Naive thymus-derived CD4-positive, alpha-beta T cell (primary cell): ENCODE results near the gene VAV3. TPM values are rescaled to one million over a fixed set of nuclear protein-coding genes. Genes with fewer than 3 reads are reported as not detected.

Source experiments
- ATAC-seq: fragments of 150-1000 bp; cut with Tn5 transposase; 2 replicates; pipeline ENCODE4 v1.10.0; 2021; ENCODE audit warnings: mild to moderate bottlenecking, moderate library complexity
- CTCF ChIA-PET: fragments of 350-600 bp; sonication (Branson Sonifier 250); formaldehyde crosslinking; loops from one replicate; lab custom pipeline; 2021; ENCODE audit warnings: antibody characterized with exemption; lab: Charles Lee
- POLR2A ChIA-PET: fragments of 350-600 bp; sonication (Branson Sonifier 250); formaldehyde crosslinking; loops from one replicate; lab custom pipeline; 2021; ENCODE audit warnings: antibody characterized with exemption, inconsistent platforms; lab: Charles Lee
- DNase-seq, 9 donors: peaks; one replicate each; pipeline versions ENCODE4 v3.0.0 to v3.0.0-alpha.2; 2020 to 2022; ENCODE audit warnings: mixed read lengths in 1 of 9
- H3K27ac ChIP-seq: one replicate; pipeline ENCODE4 v1.7.0; 2013; ENCODE audit warnings: mild to moderate bottlenecking, low read depth, low read length, moderate library complexity
- H3K27me3 ChIP-seq, 2 donors: one replicate each; pipeline ENCODE4 v1.7.0; 2013; ENCODE audit warnings: low read length in 2 of 2, mild to moderate bottlenecking in 2 of 2, moderate library complexity in 2 of 2; ENCODE audit not compliant: control insufficient read depth in 2 of 2, insufficient read depth in 2 of 2
- H3K36me3 ChIP-seq, 3 experiments: 1 replicate in 2 of 3; 2 replicates in 1 of 3; pipeline ENCODE4 v1.7.0; 2013; ENCODE audit warnings: low read length in 3 of 3, mild to moderate bottlenecking in 3 of 3, moderate library complexity in 1 of 3; ENCODE audit not compliant: insufficient read depth in 3 of 3, control insufficient read depth in 2 of 3
- H3K4me1 ChIP-seq, 2 donors: one replicate each; pipeline ENCODE4 v1.7.0; 2013; ENCODE audit warnings: low read length in 2 of 2, mild to moderate bottlenecking in 2 of 2, moderate library complexity in 1 of 2; ENCODE audit not compliant: control insufficient read depth in 2 of 2, insufficient read depth in 2 of 2
- H3K4me3 ChIP-seq: 2 replicates; pipeline ENCODE4 v1.7.0; 2013; ENCODE audit warnings: mild to moderate bottlenecking, low read length
- H3K9me3 ChIP-seq, 3 experiments: 1 replicate in 2 of 3; 2 replicates in 1 of 3; pipeline ENCODE4 v1.7.0; 2013; ENCODE audit warnings: low read length in 3 of 3; ENCODE audit not compliant: control insufficient read depth in 2 of 3
- H3K27ac Mint-ChIP-seq, 9 donors: one replicate each; pipeline ENCODE4 v1.8.0; 2020 to 2022; ENCODE audit warnings: mixed read lengths in 9 of 9, mild to moderate bottlenecking in 8 of 9, moderate library complexity in 5 of 9, inconsistent platforms in 2 of 9
- H3K27me3 Mint-ChIP-seq, 5 donors: one replicate each; pipeline ENCODE4 v1.8.0; 2021 to 2022; ENCODE audit warnings: mixed read lengths in 5 of 5, mild to moderate bottlenecking in 1 of 5
- H3K36me3 Mint-ChIP-seq, 5 donors: one replicate each; pipeline ENCODE4 v1.8.0; 2020 to 2022; ENCODE audit warnings: mixed read lengths in 5 of 5, mild to moderate bottlenecking in 3 of 5, inconsistent platforms in 1 of 5
- H3K4me1 Mint-ChIP-seq, 7 donors: one replicate each; pipeline ENCODE4 v1.8.0; 2020 to 2022; ENCODE audit warnings: mixed read lengths in 7 of 7, mild to moderate bottlenecking in 3 of 7, inconsistent platforms in 1 of 7
- H3K4me3 Mint-ChIP-seq, 10 donors: one replicate each; pipeline ENCODE4 v1.8.0; 2020 to 2022; ENCODE audit warnings: mild to moderate bottlenecking in 10 of 10, mixed read lengths in 10 of 10, moderate library complexity in 6 of 10, inconsistent platforms in 2 of 10
- H3K9me3 Mint-ChIP-seq, 11 donors: one replicate each; pipeline ENCODE4 v1.8.0; 2020 to 2022; ENCODE audit warnings: mixed read lengths in 11 of 11, mild to moderate bottlenecking in 4 of 11, inconsistent platforms in 1 of 11, moderate library complexity in 1 of 11
- intact Hi-C, 2 donors: fragments of 100-400 bp; cut with micrococcal nuclease; formaldehyde crosslinking; loops; one replicate each; pipeline ENCODE4 v1.15.1; 2023
- polyA plus RNA-seq, 2 donors: library from polyadenylated mRNA; unstranded; fragments of 300-500 nt; fragmentation: Illumina TruSeq; gene quantifications; one replicate each; pipeline ENCODE4 v1.2.3, GENCODE V29; 2021
- total RNA-seq, 6 experiments: library from RNA in 5 of 6; stranded (reverse) in 5 of 6; gene quantifications; 1 replicate in 5 of 6; 2 replicates in 1 of 6; pipeline ENCODE4 v1.2.3 and lab custom pipeline; 2021 to 2026

Gene VAV3
- total and polyA plus RNA-seq, 7 experiments from 2014 or later = 1.3 to 23.2 (median 2.7) TPM

DNA sequence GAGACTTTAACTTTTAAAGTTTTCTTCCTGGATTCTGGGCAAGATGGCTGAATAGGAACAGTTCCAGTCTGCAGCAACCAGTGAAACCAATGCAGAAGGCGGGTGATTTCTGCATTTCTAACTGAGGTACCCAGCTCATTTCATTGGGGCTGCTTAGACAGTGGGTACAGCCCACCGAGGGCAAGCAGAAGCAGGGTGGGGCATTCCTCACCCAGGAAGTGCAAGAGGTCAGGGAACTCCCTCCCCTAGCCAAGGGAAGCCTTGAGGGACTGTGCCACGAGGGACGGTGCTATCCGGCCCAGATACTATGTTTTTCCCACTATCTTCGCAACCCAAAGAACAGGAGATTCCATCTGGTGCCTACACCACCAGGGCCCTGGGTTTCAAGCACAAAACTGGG is 121.0 kb downstream of the VAV3 start:
- H3K36me3 ChIP-seq = no peaks in the 10 kb centered on the region
- DNase-seq (no peak), ATAC-seq (peak; percentile 42)
- H3K9me3 ChIP-seq = no peaks in the 10 kb centered on the region
- H3K27ac Mint-ChIP-seq = peak overlapping the region in 5 of 9 donors; percentile 26 to 86 (median 43)
- no peaks in the 10 kb centered on the region for H3K27me3 ChIP-seq
- peaks cover 3 to 15% (median 8%) of the 10 kb centered on the region in 5 donors for H3K36me3 Mint-ChIP-seq
- H3K27ac ChIP-seq = no peak overlapping the region
- intact Hi-C loops = loop anchor here (5.0 kb wide), 3 partner anchors 42 to 118 kb away; no protein-coding TSS in a partner anchor
- peak overlapping the region in 9 of 10 donors; percentile 9 to 78 (median 67) for H3K4me3 Mint-ChIP-seq
- POLR2A ChIA-PET = no interaction called here
- H3K4me3 ChIP-seq = peak overlapping the region; percentile 23
- peaks cover 34 to 62% (median 49%) of the 10 kb centered on the region in 7 donors for H3K4me1 Mint-ChIP-seq
- no peaks in the 10 kb centered on the region for H3K27me3 Mint-ChIP-seq
- CTCF ChIA-PET = interaction anchor here (1.3 to 2.2 kb wide), 2 partner anchors 62 to 282 kb away, joined by 3 to 5 read pairs; no protein-coding TSS in a partner anchor
- H3K9me3 Mint-ChIP-seq = peaks cover 0 to 16% (median 5%) of the 10 kb centered on the region in 11 donors
- H3K4me1 ChIP-seq = peaks cover 32 to 53% of the 10 kb centered on the region in 2 donors

- Mint-ChIP-seq H3K9me3 (peaks cover 0 to 11% (median 5%) of the 10 kb centered on the region in 11 donors), H3K4me1 (peaks cover 34 to 78% (median 51%) of the 10 kb centered on the region in 7 donors), H3K4me3 (peak overlapping the region in 8 of 10 donors; percentile 8 to 72 (median 49)), H3K27ac (peak overlapping the region; percentile 4 to 81 (median 55)), H3K27me3 (no peaks in the 10 kb centered on the region), H3K36me3 (peaks cover 3 to 13% (median 7%) of the 10 kb centered on the region in 5 donors)
- Histone ChIP-seq H3K36me3 (no peaks in the 10 kb centered on the region), H3K27me3 (no peaks in the 10 kb centered on the region), H3K4me3 (no peak overlapping the region), H3K9me3 (no peaks in the 10 kb centered on the region), H3K4me1 (peaks cover 32 to 53% of the 10 kb centered on the region in 2 donors), H3K27ac (no peak overlapping the region)
- ChIA-PET CTCF (interaction anchor here (0.5 kb wide), 1 partner anchor 80 kb away, joined by 3 read pairs; no protein-coding TSS in a partner anchor), POLR2A (interaction anchor here (0.7 kb wide), 1 partner anchor 91 kb away, joined by 3 read pairs; no protein-coding TSS in a partner anchor)
- intact Hi-C loops = loop anchor here (5.0 kb wide), 3 partner anchors 40 to 120 kb away; no protein-coding TSS in a partner anchor
- peak in 2 of 9 donors; percentile 10 to 26 for DNase-seq
- ATAC-seq = peak; percentile 14
Observed at GRCh38 chr1:107842241-107842640, 122.7 kb downstream of the VAV3 start.

- Histone ChIP-seq H3K4me1 (peaks cover 32 to 51% of the 10 kb centered on the region in 2 donors), H3K4me3 (peak overlapping the region; percentile 26), H3K27me3 (no peaks in the 10 kb centered on the region), H3K9me3 (no peaks in the 10 kb centered on the region), H3K27ac (no peak overlapping the region), H3K36me3 (no peaks in the 10 kb centered on the region)
- H3K4me3 Mint-ChIP-seq = peak overlapping the region; percentile 0 to 75 (median 28)
- H3K9me3 Mint-ChIP-seq = peaks cover 0 to 8% (median 0%) of the 10 kb centered on the region in 11 donors
- no peaks in the 10 kb centered on the region for H3K27me3 Mint-ChIP-seq
- H3K36me3 Mint-ChIP-seq = peaks cover 0 to 21% (median 0%) of the 10 kb centered on the region in 5 donors
- intact Hi-C loops = loop anchor here (5.0 kb wide), 3 partner anchors 38 to 122 kb away; no protein-coding TSS in a partner anchor
- POLR2A ChIA-PET = no interaction called here
- H3K4me1 Mint-ChIP-seq = peaks cover 38 to 87% (median 59%) of the 10 kb centered on the region in 7 donors
- ATAC-seq = peak; percentile 50
- DNase-seq = no peak
- CTCF ChIA-PET = interaction anchor here (0.6 kb wide), 1 partner anchor 754 kb away, joined by 3 read pairs; no protein-coding TSS in a partner anchor
- peak overlapping the region; percentile 2 to 75 (median 25) for H3K27ac Mint-ChIP-seq
Observed at GRCh38 chr1:107840725-107841124, 124.3 kb downstream of the VAV3 start.

DNA sequence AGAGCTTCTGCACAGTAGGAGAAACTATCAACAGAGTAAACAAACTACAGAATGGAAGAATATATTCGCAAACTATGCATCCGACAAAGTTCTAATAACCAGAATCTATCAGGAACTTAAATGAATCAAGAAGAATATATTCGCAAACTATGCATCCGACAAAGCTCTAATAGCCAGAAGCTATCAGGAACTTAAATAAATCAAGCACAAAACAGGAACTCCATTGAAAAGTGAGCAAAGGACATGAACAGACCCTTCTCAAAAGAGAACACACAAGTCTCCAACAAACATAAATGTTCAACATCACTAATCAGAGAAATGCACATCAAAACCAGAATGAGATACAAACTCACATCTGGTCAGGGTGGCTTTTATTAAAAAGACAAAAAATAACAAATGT is 126.9 kb downstream of the VAV3 start:
- Histone ChIP-seq H3K4me3 (no peak overlapping the region), H3K36me3 (no peaks in the 10 kb centered on the region), H3K27ac (no peak overlapping the region), H3K27me3 (no peaks in the 10 kb centered on the region), H3K4me1 (peaks cover 14 to 33% of the 10 kb centered on the region in 2 donors), H3K9me3 (no peaks in the 10 kb centered on the region)
- Mint-ChIP-seq H3K27me3 (no peaks in the 10 kb centered on the region), H3K27ac (no peak overlapping the region), H3K9me3 (peaks cover 0 to 4% (median 0%) of the 10 kb centered on the region in 11 donors), H3K4me1 (peaks cover 23 to 80% (median 36%) of the 10 kb centered on the region in 7 donors), H3K36me3 (peaks cover 0 to 14% (median 0%) of the 10 kb centered on the region in 5 donors), H3K4me3 (no peak overlapping the region)
- ChIA-PET POLR2A (no interaction called here), CTCF (no interaction called here)
- DNase-seq (no peak), ATAC-seq (no peak)
- intact Hi-C loops = no loop called here

- Mint-ChIP-seq H3K36me3 (peaks cover 0 to 17% (median 0%) of the 10 kb centered on the region in 5 donors), H3K4me1 (peaks cover 9 to 74% (median 19%) of the 10 kb centered on the region in 7 donors), H3K27me3 (no peaks in the 10 kb centered on the region), H3K9me3 (peaks cover 0 to 7% (median 0%) of the 10 kb centered on the region in 11 donors), H3K4me3 (no peak overlapping the region), H3K27ac (no peak overlapping the region)
- H3K27ac ChIP-seq = no peak overlapping the region
- ATAC-seq = peak; percentile 22
- H3K4me1 ChIP-seq = peaks cover under 1 to 17% of the 10 kb centered on the region in 2 donors
- intact Hi-C loops = no loop called here
- no peak overlapping the region for H3K4me3 ChIP-seq
- no peak for DNase-seq
- H3K9me3 ChIP-seq = no peaks in the 10 kb centered on the region
- no peaks in the 10 kb centered on the region for H3K36me3 ChIP-seq
- POLR2A ChIA-PET = no interaction called here
- CTCF ChIA-PET = no interaction called here
- no peaks in the 10 kb centered on the region for H3K27me3 ChIP-seq
Observed at GRCh38 chr1:107835151-107835670, 129.8 kb downstream of the VAV3 start.

- ChIA-PET POLR2A (no interaction called here), CTCF (interaction anchor here (1.2 kb wide), 1 partner anchor 14 kb away, joined by 3 read pairs; no protein-coding TSS in a partner anchor)
- no peaks in the 10 kb centered on the region for H3K27me3 ChIP-seq
- Mint-ChIP-seq H3K36me3 (peaks cover 0 to 19% (median 0%) of the 10 kb centered on the region in 5 donors), H3K27me3 (no peaks in the 10 kb centered on the region), H3K4me3 (no peak overlapping the region), H3K27ac (no peak overlapping the region), H3K4me1 (peaks cover 25 to 77% (median 36%) of the 10 kb centered on the region in 7 donors), H3K9me3 (peaks cover 0 to 7% (median 0%) of the 10 kb centered on the region in 11 donors)
- H3K9me3 ChIP-seq = no peaks in the 10 kb centered on the region
- no peak overlapping the region for H3K4me3 ChIP-seq
- H3K4me1 ChIP-seq = peaks cover 9 to 30% of the 10 kb centered on the region in 2 donors
- DNase-seq (no peak), ATAC-seq (no peak)
- intact Hi-C loops = no loop called here
- H3K27ac ChIP-seq = no peak overlapping the region
- no peaks in the 10 kb centered on the region for H3K36me3 ChIP-seq
Observed at GRCh38 chr1:107833061-107833460, 131.9 kb downstream of the VAV3 start.
